LNCAP (cell line): ENCODE results near the gene WNK2.

Experiments used
- CTCF ChIP-seq: fragments of 450-650 bp; IDR thresholded peaks from 2 replicates; pipeline ENCODE4 v1.5.1; 2017; ENCODE audit warnings: mild to moderate bottlenecking

Gene WNK2

DNA sequence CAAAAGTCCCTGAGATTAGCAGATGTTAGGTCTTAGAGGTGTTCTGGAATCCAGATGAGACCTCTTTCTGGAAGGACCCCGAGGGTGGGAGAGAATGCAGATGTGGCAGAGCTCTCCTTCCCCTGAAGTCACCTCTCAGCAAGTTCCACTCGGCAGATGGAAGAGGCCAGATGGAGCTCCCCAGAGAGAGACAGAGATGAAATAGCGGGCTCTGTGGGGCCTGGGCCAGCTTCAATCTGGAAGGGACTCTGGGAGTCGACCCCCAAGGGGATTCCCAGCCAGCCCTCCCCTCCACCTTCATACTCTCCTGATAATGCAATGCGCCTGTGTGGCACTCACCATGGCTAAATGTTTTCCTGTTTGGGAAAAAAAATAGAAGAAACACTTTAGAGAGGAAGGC is 60.2 kb downstream of the WNK2 start:
- TF ChIP-seq CTCF, result no peak

GRCh38 chr9:93244510-93245436 is 60.8 kb downstream of the WNK2 start:
- no peak for TF ChIP-seq CTCF

DNA sequence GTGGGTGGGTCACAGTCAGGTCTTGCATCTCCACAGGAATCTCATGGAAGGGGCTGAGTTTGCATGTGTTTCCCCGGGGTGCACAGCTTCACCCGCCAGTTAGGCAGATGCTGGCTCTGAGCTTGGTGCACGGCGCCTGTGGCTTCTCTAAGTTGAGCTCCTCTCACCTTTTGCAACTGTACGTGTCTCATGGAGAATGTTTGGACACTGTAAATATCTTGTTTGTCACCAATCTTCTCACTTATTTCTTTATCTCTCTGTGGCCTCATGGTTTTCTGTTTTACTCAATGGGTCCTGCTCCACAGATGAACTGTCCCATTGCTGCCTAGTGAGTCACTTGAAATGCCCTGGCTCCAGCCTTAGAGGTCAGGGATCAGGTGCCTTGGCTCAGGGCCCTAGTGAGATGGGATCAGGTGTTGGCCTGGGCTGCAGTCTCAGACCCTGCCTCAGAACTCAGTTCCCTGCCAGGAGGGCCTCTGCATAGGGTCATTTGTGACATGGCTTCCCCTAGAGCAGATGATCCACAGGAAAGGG is 61.6 kb downstream of the WNK2 start:
- TF ChIP-seq CTCF, result no peak

GRCh38 chr9:93246111-93246510 is 62.2 kb downstream of the WNK2 start:
- no peak for TF ChIP-seq CTCF

GRCh38 chr9:93246526-93246925 is 62.6 kb downstream of the WNK2 start:
- no peak for TF ChIP-seq CTCF

DNA sequence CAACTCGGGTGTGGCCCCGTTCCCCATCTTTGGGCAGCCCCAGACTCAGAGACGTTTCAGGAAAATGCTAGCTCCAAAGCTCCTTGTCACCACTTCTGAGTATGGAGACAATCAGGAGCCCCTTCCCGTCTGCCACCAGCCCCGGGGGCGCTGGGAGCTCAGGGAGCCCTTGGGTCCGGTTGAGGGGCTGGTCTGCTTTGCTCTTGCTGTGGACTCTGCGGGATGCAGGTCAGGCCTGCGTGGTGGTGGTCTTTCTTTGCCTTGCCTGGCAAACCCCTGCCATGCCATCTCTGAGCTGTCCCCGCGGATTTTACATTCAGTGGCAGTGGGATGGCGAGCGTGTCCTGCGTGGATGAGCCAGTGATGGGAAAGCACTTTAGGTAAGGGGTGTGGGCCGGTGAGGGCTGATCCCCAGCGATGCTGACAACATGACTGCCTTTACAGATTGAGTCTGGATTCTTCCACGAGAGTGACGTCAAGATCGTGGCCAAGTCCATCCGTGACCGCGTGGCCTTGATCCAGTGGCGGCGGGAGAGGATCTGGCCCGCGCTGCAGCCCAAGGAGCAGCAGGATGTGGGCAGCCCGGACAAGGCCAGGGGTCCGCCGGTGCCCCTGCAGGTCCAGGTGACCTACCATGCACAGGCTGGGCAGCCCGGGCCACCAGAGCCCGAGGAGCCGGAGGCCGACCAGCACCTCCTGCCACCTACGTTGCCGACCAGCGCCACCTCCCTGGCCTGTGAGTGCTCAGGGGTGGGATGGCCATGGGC is 63.3 kb downstream of the WNK2 start:
- no peak for TF ChIP-seq CTCF

DNA sequence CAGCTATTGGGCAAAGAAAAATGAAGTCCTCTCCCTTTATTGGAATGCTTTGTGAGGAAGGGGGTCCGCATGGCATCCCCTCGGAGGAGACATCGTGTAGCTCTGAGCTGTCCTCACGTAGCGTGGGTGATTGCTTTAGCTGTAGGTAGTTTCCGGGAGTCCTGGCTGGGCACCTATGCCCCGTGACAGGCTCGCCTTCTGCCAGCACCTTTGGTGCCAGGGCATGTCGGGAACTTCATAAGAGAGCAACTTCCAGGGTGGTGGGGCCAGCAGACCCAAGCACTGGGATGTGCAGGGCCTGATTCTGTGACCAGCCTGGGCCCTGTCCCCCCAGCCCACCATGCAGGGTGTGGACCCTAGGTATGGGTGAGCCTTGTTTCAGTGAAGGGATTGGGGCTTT is 64.0 kb downstream of the WNK2 start:
- TF ChIP-seq CTCF, result no peak
